GM21825 (cell line): ENCODE data around the gene PLIN4.
"Not testable (repeated sequence)": the region's sequence is repeated elsewhere in the genome, so short reads cannot be mapped to it uniquely, and the experiment has no call there.

ENCODE experiments used
- ATAC-seq: cut with Tn5 transposase; IDR thresholded peaks from one replicate; pipeline ENCODE4 v1.9.1; 2021; ENCODE audit warnings: mild to moderate bottlenecking, moderate library complexity; ENCODE audit not compliant: unreplicated experiment

Gene PLIN4

GRCh38 chr19:4528843-4529242, 10.6 kb upstream of the PLIN4 start:
- no peak for ATAC-seq

- ATAC-seq, result not testable (repeated sequence)
Observed at GRCh38 chr19:4527377-4527776, 9.1 kb upstream of the PLIN4 start.

DNA sequence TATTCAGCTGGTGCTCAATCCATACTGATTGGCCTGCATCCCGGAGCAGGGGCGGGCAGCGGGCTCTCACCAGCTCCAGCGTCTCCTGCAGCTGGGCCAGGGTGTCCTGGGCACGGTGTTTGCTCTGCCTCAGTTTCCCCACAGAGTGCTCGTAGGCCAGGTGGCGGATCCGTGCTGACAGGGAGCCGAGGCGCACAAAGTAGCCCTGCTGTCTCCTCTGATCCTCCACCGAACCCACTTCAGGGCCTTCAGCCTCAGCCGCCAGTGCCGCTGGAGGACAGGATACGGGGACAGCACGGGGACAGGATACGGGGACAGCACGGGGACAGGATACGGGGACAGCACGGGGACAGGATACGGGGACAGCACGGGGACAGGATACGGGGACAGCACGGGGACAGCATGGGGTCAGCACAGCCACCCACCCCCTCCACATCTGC, 7.3 kb upstream of the PLIN4 start:
- ATAC-seq, result no peak

DNA sequence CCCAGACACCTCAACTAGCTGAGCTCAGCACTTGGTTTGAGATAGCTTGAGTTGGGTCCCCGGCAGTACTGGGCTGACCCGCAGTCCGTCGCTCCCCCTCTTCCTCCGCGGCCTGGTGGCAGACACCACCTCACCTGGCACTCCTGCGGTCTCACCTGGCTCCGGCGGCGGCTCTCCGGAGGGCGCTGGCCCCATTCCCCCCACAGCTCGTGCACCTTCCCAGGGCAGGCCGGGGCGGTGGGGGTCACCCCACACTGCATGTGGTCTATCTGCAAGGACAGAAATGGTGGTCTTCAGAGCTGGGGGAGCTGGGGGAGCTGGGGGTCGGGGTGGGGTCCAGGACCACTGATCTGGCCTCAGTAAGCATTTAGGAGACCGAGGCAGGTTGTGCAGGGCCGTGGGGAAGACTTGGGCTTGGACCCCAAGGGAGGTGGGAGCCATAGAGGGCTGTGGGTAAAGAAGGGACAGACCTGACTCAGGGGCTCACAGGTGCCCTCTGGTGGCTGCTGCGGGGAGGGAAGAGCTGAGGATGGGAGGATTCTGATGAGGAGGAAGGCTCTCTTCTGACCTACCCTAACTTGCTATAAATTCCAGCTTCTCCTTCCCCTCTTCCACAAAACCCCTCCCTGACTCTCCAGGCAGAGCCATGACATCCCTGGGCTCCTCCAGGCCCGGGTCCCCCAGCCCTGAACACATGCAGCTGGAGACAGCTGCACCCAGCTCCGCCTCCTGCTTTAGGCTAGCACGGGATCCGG, 6.7 kb upstream of the PLIN4 start:
- no peak for ATAC-seq

GRCh38 chr19:4523306-4524110, 5.2 kb upstream of the PLIN4 start:
- no peak for ATAC-seq

DNA sequence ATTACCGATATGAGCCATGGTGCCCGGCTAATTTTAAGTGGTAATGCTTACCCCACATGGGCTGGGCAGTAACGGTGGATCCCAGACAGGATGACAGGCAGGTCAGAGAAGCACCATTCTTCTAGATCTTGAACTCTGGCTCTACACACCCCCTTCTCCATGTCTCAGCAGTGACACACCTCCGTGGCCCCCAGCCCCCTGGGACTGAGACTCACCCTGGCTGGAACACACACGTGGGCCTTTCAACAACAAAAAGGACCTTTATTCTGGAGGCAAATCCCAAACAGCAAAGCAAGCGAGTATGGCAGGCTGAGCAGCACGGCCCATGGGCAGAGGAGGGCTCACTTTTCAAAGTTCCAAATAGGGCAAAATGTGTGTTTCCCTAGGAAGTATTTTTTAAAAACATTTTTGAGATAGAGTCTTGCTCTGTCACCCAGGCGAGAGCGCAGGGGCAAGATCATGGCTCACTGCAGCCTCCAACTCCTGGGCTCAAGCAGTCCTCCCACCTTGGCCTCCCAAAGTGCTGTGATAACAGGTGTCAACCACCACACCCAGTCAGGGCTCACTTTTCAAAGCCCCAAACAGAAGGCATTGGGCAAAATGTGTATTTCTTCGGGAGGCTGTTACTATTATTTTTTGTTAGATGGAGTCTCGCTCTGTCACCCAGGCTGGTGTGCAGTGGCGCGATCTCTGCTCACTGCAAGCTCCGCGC, 4.2 kb upstream of the PLIN4 start:
- no peak for ATAC-seq

DNA sequence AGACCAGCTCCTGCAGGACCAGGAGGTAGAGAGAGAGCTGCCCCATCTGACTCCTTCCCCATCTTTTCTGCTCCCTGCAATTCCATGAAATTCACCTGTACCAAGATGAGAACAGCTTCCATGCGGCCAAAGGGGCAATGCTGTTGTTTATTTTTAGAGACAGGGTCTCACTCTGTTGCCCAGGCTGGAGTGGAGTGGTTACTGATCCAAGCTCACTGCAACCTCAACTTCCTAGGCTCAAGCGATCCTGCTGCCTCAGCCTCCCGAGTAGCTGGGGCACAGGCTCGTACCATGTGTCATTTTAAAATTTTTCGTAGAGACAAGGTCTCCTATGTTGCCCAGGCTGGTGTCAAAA, 3.6 kb upstream of the PLIN4 start:
- ATAC-seq, result no peak

DNA sequence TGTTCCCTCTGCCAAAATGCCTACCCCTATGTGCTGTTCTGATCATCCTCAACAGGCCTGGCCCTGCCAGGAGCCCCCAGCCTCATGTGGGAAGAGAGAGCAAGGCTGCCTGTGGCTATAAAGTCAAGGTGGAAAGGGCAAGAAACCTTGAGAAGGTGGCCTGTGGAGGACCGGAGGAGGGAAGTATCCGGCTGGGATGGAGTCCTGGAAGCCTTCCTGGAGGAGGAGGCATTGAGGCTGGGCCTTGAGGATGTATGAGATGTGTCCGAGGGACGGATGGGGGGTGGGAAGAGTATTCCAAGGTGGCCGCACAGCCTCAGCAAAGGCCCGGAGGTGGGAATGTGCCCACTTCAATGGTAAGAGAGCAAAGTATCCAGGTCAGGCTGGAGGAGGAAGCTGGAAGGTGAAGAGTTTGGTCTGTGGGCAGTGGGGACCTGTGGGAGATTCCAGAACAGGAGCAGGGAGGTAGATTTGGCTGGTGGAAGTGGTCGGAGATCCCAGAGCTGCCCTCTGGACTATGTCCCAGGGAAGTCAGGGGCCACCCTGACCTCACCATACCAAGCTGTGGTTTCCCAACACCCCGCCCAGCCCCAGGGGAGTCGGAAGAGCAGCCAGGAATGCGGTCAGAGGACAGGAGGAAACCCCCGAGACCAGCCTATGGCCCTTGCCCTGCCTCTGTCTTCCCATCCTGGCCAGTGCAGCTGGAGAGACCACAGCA, 3.0 kb upstream of the PLIN4 start:
- ATAC-seq, result no peak

- ATAC-seq, result no peak
Observed at GRCh38 chr19:4519521-4520277, 1.4 kb upstream of the PLIN4 start.

DNA sequence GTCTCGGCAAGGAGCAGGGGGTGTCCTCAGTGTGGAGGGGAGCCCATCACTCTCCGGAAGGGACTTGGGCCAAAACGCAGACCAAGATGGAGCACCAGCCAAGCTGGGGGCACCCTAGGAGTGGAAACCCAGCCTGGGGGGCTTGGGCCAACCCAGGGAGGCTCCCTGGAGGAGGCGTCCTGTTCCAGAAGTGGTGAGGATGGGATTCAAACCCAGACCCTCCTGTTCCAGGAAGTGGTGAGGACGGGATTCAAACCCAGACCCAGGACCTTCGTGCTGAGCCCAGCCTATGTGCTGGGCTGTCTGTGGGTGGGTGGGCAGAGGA, 848 bp upstream of the PLIN4 start:
- no peak for ATAC-seq

GRCh38 chr19:4517451-4518057, 732 bp downstream of the PLIN4 start:
- ATAC-seq, result no peak

GRCh38 chr19:4516939-4517300, 1.4 kb downstream of the PLIN4 start:
- ATAC-seq, result no peak

- ATAC-seq, result no peak
Observed at GRCh38 chr19:4516199-4516938, 1.9 kb downstream of the PLIN4 start.

- no peak for ATAC-seq
Observed at GRCh38 chr19:4515732-4516131, 2.6 kb downstream of the PLIN4 start.

DNA sequence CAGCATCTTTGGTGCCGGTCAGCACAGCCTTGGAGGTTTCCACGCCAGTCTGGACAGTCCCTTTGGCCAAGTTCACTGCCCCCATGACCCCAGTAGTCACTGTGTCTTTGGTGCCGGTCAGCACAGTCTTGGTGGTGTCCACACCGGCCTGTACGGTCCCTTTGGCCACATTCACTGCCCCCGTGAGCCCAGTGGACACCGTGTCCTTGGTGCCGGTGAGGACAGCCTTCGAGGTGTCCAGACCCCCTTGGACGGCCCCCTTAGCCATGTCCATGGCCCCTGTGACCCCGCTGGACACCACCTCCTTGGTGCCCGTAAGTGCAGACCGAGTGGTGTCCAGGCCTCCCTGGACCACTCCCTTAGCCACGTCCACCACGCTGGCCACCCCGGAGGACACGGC, 5.0 kb downstream of the PLIN4 start:
- ATAC-seq, result no peak

GRCh38 chr19:4512070-4512469, 6.2 kb downstream of the PLIN4 start:
- no peak for ATAC-seq

DNA sequence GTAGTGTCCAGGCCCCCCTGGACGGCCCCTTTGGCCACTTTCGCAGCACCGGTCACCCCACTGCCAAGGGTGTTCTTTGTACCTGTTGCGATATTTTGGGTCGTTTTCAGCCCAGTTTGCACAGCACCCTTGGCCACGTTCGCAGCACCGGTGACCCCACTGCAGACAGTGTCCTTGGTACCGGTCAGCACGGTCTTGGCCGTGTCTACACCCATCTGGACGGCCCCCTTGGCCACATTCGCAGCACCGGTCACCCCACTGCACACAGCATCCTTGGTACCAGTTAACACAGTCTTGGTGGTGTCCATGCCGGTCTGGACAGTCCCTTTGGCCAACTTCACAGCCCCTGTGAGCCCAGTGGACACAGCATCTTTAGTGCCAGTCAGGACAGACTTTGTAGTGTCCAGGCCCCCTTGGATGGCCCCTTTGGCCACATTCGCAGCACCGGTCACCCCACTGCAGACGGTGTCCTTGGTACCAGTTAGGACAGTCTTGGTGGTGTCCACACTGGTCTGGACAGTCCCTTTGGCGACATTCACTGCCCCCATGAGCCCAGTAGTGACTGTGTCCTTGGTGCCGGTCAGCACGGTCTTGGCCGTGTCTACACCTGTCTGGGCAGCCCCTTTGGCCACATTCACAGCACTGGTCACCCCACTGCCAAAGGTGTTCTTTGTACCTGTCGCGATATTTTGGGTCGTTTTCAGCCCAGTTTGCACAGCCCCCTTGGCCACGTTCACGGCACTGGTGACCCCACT, 6.8 kb downstream of the PLIN4 start:
- ATAC-seq, result no peak

DNA sequence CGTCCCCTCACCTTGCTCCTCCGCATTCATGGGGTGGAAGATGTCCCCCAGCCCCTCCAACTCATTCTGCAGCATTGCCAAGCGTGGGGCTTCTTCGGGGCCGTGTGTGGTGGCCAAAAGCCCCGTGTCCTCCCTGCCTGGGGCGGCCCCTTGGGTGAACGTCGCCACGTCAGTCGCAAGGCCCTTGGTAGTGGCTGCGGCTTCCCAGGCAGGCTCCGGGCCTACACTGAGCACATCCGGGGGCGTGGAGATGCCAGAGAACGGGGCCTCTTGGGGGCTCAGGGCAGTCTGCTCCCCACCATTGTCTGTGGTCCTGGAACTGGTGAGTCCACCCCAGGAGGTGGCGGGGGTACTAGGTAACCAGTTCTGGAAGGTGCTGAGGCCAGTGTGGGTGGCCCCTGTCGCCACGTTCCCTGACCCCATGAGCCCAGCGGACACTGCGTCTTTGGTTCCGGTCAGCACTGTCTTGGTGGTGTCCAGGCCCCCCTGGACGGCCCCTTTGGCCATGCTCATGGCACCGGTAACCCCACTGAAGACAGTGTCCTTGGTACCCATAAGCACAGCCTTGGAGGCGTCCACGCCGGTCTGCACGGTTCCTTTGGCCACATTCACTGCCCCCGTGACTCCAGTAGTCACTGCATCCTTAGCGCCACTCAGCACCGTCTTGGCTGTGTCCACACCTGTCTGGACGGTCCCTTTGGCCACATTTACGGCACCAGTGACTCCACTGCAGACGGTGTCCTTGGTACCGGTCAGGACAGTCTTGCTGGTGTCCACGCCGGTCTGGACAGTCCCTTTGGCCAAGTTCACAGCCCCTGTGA, 7.6 kb downstream of the PLIN4 start:
- ATAC-seq, result no peak
